HL-60/S4 treated with phorbol 12-myristate 13-acetate at 8.2 ng/mL for 4 days and 3 days (cell line): ENCODE results near the gene LOXL1.
"Not testable (repeated sequence)": the region's sequence is repeated elsewhere in the genome, so short reads cannot be mapped to it uniquely, and the experiment has no call there.

ENCODE experiments used
- in situ Hi-C: fragments of 300-500 bp; cut with MboI; formaldehyde crosslinking; loops from 2 replicates; pipeline ENCODE4 v1.15.0; 2022; ENCODE audit warnings: low sequenced_read_pairs

Gene LOXL1

DNA sequence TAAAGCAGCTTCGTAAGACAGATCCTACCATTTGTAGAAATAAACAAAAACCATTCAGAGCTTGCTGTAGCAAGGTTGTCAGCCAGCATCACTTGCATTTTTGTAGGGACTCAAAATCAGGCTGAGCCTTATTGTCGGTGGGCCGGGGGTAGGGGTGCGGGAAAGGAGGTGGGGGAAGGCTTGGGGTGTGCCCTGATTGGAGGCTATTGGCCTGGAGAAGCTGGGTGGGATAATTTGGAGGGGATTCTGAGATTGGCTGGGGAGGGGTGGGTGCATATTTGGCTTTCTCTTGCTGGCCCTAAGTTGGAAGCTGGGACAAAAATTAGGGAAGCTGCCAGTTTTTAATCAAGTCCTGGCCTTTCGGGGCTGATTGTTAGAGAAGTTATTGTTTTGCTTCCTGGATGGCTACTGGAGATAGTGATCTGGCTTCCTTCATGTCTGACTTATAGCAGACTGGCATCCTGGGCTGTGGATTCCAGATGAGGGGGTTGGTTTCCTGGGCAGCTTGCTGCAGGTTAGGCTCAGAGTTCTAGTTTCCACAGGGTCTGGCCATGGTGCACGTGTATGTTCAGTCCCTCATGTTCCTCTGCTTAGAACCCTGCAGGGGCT, 43.0 kb downstream of the LOXL1 start:
- in situ Hi-C loops: loop anchor here (25.0 kb wide), 1 partner anchor 343 kb away; no protein-coding TSS in a partner anchor

DNA sequence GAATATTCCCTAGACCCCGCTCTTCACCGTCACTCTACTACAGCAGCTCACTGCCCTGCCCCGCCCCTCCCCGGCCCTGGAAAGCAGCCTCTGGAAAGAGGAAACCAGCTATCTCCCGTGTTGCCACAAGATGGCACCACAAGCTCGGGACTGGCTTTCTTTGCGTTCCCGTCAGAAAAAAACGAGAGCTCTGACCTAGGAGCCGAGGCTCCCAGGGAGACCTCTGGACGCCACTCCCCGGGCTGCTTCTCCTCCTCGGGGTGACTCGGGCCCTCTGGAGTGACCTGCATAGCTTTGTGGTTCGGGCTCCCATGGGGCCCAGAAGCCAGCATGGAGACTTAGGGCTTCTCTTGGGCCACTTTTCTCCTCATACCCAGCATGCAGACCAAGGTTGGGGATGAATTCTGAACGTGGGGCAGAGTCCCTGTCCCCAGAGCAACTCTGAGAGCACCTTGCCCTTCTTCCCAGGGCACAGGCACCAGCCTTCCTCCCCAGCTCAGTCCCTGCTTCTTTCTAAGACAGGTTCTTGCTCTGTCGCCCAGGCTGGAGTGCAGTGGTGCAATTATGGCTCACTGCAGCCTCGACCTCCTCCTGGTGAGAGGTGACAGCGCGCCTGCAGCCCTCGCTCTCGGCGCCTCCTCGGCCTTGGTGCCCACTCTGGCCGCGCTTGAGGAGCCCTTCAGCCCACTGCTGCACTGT, 46.9 kb downstream of the LOXL1 start:
- in situ Hi-C loops: loop anchor here (25.0 kb wide), 1 partner anchor 339 kb away; no protein-coding TSS in a partner anchor

DNA sequence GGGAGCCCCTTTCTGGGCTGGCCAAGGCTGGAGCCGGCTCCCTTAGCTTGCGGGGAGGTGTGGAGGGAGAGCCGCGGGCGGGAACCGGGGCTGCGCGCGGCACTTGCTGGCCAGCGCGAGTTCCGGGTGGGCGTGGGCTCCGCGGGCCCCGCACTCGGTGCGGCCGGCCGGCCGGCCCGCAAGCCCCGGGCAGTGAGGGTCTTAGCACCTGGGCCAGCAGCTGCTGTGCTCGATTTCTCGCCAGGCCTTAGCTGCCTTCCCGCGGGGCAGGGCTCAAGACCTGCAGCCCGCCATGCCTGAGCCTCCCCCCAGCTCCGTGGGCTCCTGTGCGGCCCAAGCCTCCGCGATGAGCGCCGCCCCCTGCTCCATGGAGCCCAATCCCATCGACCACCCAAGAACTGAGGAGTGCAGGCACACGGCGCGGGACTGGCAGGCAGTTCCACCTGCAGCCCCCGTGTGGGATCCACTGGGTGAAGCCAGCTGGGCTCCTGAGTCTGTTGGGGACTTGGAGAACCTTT, 47.5 kb downstream of the LOXL1 start:
- in situ Hi-C loops: loop anchor here (25.0 kb wide), 1 partner anchor 339 kb away; no protein-coding TSS in a partner anchor

DNA sequence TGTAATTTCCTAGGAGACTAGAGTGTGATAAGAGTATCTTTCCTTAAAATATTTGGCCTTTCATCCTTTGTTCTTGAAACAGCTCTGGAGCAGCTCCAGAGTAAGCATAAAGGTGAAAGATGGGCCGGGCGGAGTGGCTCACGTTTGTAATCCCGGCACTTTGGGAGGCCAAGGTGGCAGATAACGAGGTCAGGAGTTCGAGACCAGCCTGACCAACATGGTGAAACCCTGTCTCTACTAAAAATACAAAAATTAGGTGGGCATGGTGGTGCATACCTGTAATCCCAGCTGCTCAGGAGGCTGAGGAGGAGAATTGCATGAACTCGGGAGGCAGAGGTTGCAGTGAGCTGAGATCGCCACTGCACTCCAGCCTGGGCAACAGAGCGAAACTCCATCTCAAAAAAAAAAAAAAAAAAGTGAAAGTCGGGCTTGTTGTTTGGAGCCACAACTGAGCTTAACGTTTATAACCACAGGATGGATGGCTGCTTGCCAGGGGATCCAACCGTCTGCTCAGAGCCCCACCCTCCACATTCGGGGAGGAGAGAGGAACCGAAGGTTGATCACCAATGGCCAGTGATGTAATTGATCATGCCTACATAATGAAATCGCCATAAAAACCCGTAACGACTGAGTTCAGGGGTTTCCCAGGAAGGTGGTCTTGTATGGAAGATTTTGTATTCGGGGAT, 49.3 kb downstream of the LOXL1 start:
- in situ Hi-C loops: not testable (repeated sequence)

DNA sequence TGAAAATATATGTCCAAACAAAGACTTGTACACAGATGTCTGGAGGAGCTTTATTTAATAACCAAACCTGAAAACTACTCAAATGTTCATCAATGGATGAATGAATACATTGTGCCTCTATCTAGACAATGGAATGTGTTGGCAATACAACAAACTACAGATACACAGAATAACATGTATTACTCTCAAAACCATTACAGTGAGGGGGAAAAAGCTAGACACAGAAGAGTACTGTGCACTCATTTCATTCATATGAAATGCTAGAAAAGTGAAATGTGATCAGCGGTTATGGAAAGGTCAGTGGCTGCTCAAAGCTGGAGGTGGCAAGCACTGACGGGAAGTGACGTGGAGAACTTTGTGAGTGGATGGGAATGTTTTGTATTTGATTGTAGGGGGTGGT, 52.6 kb downstream of the LOXL1 start:
- in situ Hi-C loops: no loop called here

DNA sequence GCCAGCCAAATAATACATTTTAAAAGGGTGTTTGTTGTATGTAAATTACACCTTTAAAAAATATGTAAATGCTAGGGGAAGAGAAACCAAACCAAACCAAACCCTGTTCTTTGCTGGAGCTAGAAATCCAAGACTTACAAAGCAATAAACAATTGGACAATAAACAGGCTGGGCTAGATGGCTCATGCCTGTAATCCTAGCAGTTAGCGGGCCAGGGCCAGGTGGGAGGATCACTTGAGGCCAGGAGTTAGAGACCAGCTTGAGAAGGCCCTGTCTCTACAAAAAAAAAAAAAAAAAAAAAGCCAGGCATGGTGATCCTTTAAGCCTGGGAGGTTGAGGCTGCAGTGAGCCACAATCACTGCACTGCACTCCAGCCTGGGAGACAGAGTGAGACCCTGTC, 53.4 kb downstream of the LOXL1 start:
- in situ Hi-C loops: no loop called here

DNA sequence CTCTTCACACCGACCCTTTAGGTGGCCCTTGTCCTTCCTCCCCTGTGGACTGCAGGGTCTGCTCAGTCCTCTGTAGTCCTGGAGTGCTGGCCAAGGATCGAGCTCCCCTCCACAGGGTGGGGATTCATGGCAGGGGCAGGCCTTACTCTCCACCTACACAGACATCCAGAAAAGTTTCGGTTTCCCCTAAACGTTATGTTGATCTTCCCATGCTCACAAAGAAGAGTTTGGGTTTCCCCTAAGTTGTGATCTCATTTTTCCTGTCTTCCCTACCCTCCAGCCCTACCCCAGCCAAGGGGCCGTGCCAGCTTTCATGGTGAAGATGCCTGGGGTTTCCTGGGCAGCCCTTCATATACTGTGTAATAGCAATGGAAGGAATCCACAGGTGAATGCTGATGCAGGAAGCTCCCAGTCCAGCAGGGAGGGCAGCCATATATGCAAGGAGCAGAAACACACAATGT, 55.5 kb downstream of the LOXL1 start:
- in situ Hi-C loops: no loop called here

DNA sequence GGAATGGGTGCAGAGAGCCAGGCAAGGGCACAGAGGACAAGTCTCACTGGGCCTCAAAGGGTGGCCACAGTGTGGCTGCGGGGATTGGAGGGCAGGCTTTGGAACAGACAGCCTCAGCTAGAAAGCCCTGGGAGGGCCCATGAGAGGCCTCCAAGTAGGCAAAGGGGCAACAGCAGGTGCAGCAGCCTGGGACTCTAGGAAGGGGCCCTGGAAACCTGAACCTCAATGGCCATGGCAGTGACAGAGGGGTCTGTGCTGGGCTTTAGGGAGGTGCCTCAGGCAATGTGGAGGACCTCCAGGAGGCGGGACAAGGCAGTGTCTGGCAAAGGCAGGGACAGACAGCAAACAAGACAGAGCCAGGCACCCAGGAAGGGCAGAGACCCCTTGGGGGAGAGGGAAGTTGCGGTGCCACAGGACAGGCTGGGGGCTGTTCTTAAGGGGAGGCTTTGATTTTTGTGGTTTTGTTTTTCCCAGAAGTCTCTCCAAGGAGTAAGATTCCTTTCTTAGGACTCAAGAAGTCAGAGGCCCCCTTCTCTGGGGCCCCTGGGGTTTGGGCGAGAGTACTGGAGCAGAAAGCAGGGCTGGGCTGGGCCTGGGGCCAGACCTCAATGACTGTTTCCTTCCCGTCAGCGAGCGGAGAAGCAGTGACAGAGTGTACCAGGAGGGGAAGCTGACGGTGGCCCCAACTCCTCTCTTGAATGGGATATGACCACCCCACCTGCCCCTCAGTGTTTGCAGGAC, 56.1 kb downstream of the LOXL1 start:
- in situ Hi-C loops: no loop called here

DNA sequence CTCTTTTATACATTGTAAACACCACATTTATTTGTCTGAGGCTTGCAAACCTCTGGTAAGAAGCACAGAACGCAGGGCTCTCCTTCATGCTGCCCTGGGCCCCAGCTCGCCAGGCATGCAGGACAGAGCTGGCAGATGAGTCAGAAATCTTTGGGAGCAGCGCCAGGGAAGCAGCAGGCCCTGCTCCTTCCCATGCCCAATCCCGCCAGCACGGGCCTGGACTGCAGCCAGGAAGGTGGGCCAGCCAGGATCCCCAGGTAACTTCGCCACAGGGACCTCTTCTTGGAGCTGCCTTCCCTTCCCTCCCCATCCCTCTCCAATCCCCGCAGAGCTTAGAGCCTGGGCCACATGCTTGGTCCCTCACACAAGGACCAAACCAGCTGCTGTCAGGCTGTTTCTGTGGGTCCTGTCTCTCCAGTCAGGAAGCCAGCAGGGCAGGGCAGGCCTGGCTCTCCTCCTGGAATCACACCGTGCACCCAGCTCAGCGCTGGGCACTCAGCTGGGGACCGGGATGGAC, 57.0 kb downstream of the LOXL1 start:
- in situ Hi-C loops: no loop called here

DNA sequence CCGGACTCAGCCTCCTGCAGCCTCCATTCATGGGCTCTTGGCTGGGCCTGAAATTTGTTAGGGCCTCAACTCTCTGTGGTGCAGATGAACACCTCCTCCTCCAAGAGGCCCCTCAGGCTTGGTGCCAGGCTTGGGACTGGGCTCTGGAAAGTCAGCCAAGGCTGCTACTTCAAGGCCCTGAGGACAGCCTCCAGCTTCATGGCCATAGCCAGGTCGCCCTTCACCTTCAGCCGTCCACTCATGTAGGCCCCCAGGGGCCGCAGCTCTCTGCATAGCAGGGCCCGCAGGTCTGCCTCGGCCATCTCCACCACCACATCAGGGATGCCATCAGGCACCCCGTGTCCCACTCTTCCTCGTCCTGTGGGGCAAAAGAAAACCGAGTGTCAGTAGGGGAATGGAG, 57.5 kb downstream of the LOXL1 start:
- in situ Hi-C loops: no loop called here

DNA sequence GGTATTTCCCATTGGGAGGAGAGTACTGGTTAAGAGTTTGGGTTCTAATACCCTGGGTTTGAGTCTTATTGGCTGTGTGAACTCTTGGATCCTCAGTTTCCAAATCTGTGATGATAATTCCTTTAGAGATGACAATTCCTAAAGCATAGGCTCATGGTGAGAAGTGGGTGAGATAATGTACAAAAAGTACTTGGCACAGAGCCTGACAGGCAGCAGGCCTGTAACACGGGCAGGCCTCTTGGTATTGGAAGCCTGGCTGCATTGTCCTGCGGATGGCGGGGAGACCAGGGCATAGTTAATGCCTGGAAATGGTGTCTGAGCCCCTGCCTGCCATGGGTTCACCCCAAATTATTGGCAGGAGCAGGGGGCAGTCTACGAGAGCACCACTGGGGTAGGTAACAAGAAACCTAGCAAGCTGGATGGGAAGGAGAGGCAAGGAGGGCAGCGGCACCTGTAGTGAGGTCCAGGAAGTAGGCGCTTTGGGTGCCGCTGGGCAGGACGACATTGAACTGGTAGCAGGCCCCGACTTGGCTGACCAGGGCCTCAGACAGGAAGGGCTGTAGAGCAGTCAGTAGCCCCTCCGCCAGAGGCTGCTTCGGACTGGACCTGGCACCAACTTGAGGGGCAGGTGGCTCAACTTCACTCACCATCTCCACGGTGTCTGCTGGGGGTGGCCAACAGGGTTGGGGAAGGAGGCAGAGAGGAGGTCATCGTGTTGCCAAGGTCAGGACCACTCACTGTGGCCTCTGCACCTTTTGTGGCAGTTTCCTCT, 58.1 kb downstream of the LOXL1 start:
- in situ Hi-C loops: no loop called here

DNA sequence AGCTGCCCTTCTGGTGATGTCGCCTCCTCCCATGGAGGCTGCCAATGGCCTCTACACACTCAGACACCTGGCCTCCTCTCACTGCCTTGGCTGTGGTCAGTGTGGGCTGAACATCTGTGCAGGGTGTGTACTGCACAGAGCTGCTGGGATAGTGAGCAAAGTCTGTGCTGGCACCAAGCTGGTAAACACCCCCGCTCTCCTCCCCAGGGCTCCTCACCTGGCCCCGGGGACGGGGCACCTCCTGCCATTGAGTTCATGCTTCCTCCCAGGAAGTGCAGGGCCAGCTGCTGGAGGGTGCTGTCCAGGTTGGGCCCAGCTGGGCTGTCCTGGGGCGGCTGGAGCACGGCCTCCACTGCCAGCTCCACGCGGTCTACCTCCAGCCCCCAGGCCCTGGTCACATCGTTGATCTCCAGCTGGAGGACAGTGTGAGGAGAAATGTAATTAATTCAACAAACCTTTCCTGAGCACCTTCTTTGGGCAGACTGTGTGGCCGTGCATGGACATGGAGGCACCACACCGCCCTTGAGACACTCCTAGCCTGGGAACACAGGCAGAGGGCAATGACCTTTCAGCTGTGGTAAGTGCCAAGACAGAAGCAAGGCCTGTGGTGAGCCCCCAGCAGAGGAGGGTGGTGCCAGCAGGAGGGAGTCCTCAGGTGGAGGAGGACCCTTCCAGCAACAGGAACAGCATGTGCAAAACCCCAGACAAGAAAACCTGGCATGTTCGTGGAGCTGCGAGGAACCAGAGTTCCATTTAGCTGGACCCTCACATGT, 59.0 kb downstream of the LOXL1 start:
- in situ Hi-C loops: no loop called here

DNA sequence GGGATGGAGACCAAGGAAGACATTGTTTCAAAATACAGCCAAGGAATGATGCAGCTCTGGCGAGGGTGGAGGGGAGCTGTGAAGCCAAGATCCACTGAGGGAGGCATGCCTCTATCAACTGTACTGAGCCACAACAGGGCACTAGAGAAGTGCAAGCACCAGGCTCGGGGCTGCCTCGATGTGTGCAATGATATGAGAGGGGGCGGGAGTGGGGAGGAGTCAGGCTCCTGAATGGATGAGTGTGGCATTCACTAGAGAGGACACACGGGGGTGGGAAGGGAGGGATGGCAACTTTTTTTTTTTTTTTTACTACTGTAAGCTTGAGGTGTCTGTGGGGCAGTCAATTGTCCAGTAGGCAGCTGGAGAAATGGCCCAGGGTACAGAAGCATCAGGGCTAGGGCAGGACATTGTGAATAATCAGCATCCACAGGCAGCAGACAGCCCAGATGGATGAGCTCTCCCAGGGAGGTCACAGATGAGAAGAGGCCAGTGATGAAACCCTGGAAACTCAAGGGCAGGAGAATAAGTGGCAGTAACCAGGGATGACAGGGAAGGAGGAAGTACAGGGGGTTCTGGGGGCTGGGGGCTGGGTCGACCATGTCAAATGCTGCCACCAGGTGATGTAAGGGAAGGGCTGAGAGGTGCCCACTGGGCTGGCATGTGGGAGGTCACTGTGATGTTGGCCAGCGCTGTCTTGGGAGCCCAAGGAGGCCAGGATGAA, 60.0 kb downstream of the LOXL1 start:
- in situ Hi-C loops: no loop called here

DNA sequence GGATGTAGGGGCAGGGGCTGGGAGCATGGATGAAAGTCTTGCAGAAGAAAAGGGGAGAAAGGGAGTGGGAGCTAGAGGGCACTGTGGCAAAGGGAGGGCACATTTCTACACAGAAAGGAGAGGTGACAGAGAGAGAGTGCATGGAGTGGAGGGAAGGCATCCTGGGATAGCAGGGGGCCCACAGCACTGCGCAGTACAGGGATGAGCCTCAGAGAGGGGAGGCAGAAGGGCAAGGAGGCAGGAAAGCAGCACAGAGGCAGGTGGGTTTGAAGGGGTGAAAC, 60.5 kb downstream of the LOXL1 start:
- in situ Hi-C loops: no loop called here

DNA sequence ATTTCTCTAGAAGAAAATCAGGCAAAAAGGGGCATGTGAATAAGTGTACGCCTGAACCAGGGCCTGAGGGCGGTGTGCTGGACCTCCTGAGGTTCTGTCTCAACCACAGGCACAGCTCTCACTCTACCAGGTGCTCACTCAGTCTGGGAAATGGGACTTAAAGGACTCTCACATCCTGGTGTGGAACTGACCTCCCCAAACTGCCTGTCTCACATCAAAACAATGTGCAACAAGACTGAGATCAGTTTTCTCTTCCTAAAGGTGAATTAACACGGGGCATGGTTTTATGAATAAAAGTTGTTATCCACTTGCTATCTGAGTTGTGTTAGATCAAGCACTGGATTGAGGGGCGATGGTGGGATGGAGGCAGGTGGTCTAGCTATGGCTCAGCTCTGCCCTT, 61.0 kb downstream of the LOXL1 start:
- in situ Hi-C loops: no loop called here

DNA sequence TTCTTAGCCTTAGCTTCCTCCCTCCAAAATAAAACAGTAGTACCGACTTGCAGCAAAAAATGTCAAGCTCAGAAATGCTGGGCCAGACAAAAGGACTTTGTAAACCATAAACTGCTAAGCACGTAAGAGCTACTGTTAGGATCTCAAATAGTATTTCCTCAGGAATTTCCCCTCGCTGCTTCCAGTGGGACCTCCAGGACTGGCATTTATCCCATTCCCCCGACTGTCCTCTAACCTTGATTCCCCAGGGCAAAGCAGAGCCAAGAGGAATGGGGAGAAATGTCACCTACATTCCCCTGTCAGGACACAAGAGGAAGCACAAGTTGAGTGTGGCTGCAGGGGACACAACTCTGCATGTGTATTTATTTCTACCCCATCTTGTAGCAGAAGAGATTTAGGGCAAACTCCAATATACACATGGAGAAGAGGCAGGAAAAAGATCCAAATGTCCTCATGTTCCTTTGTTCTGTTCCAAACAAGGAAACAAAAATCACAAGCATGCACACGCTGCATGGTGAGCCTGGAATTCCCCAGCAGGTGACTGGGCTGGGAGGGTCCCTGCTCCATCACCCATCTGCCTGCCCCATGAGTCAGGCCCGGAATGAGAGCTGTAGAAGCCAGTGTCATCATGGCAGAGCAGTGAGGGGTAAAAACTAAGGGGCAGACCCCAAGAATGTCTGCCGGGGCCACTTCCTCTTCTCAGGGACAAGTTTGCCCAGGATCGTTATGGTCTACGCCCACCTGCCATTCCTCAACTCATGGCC, 61.6 kb downstream of the LOXL1 start:
- in situ Hi-C loops: no loop called here

DNA sequence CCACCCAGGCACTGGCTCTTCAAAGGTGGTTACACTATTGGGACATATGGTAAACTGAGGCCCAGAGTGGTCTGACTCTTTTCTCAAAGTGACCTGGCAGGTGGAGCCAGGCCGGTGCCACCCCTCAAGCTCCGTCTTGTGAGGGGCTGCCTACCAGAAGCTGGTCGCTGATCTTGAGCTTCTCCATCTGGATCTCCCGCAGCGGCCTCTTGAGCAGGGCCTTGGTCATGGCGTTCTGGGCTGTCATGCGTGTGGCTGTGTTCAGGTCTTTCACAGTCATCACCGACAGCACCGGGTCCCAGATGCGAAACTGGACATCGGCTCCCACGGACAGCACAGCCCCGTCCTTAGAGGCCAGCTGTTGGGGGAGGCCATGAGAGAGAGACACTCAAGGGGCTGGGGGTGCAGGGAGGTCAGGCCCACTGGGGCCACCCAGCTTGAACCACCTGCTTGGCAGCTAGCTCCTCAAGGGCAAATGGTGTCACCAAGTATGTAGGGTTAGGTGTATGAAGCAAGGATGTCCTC, 62.2 kb downstream of the LOXL1 start:
- in situ Hi-C loops: no loop called here
